Liver (tissue), 9 donors: Measurements from ENCODE around the gene ERFL. TPM values are rescaled to one million over a fixed set of nuclear protein-coding genes. Genes with fewer than 3 reads are reported as not detected.

Experiments used
- DNase-seq: peaks from one replicate; pipeline ENCODE4 v3.0.0-alpha.2; 2017; ENCODE audit warnings: low spot score
- H3K27ac ChIP-seq, 2 donors: one replicate each; pipeline ENCODE4 v1.7.0; 2013; ENCODE audit warnings: inconsistent platforms in 2 of 2, low read length in 2 of 2, control low read depth in 1 of 2, low read depth in 1 of 2, mild to moderate bottlenecking in 1 of 2
- H3K27me3 ChIP-seq, 4 donors: one replicate each; pipeline versions ENCODE4 v1.6.1 to v1.7.0; 2013; ENCODE audit warnings: low read length in 3 of 4, inconsistent platforms in 1 of 4, mild to moderate bottlenecking in 1 of 4, moderate library complexity in 1 of 4; ENCODE audit not compliant: control insufficient read depth in 4 of 4, insufficient read depth in 4 of 4
- H3K36me3 ChIP-seq, 4 donors: one replicate each; pipeline versions ENCODE4 v1.6.1 to v1.7.0; 2013; ENCODE audit warnings: low read length in 3 of 4, mild to moderate bottlenecking in 3 of 4, low read depth in 1 of 4, moderate library complexity in 1 of 4; ENCODE audit not compliant: control insufficient read depth in 4 of 4, insufficient read depth in 3 of 4
- H3K4me1 ChIP-seq, 4 donors: one replicate each; pipeline versions ENCODE4 v1.6.1 to v1.7.0; 2013; ENCODE audit warnings: low read length in 3 of 4, mild to moderate bottlenecking in 3 of 4, moderate library complexity in 1 of 4; ENCODE audit not compliant: control insufficient read depth in 4 of 4, insufficient read depth in 4 of 4
- H3K4me3 ChIP-seq, 3 donors: one replicate each; pipeline versions ENCODE4 v1.6.1 to v1.7.0; 2013; ENCODE audit warnings: low read length in 3 of 3, control low read depth in 1 of 3, low read depth in 1 of 3, mild to moderate bottlenecking in 1 of 3
- H3K9ac ChIP-seq, 2 donors: one replicate each; pipeline ENCODE4 v1.7.0; 2013; ENCODE audit warnings: low read length in 2 of 2, mild to moderate bottlenecking in 2 of 2, moderate library complexity in 2 of 2, control low read depth in 1 of 2, low read depth in 1 of 2
- H3K9me3 ChIP-seq, 4 donors: one replicate each; pipeline versions ENCODE4 v1.6.1 to v1.7.0; 2013; ENCODE audit warnings: low read length in 3 of 4; ENCODE audit not compliant: control insufficient read depth in 4 of 4
- EGR1 ChIP-seq, 2 donors: IDR thresholded peaks; 2 replicates each; pipeline ENCODE4 v1.6.1; 2016 to 2018; ENCODE audit warnings: antibody characterized with exemption in 2 of 2, low read depth in 2 of 2
- FOXA1 ChIP-seq: IDR thresholded peaks from 2 replicates; pipeline ENCODE4 v1.6.1; 2016; ENCODE audit warnings: antibody characterized with exemption
- FOXA2 ChIP-seq: IDR thresholded peaks from 2 replicates; pipeline ENCODE4 v1.6.1; 2016; ENCODE audit warnings: antibody characterized with exemption
- GABPA ChIP-seq, 2 donors: IDR thresholded peaks in 1 of 2; conservative IDR thresholded peaks in 1 of 2; 2 replicates each; pipeline ENCODE4 v1.6.1; 2016; ENCODE audit warnings: antibody characterized with exemption in 2 of 2, mild to moderate bottlenecking in 1 of 2, moderate library complexity in 1 of 2
- HNF4A ChIP-seq, 2 donors: conservative IDR thresholded peaks; 2 replicates each; pipeline ENCODE4 v1.6.1; 2016; ENCODE audit warnings: antibody characterized with exemption in 2 of 2, mild to moderate bottlenecking in 2 of 2
- HNF4G ChIP-seq: IDR thresholded peaks from 2 replicates; pipeline ENCODE4 v1.6.1; 2016; ENCODE audit warnings: antibody characterized with exemption
- JUND ChIP-seq, 2 donors: IDR thresholded peaks; 2 replicates each; pipeline ENCODE4 v1.6.1; 2016; ENCODE audit warnings: antibody characterized with exemption in 2 of 2
- NR2F2 ChIP-seq: IDR thresholded peaks from 2 replicates; pipeline ENCODE4 v1.6.1; 2016; ENCODE audit warnings: antibody characterized with exemption
- RAD21 ChIP-seq, 2 donors: IDR thresholded peaks; 2 replicates each; pipeline ENCODE4 v1.6.1; 2016; ENCODE audit warnings: antibody characterized with exemption in 2 of 2, mild to moderate bottlenecking in 2 of 2
- RXRA ChIP-seq, 2 donors: IDR thresholded peaks; 2 replicates each; pipeline ENCODE4 v1.6.1; 2017 to 2018; ENCODE audit warnings: antibody characterized with exemption in 2 of 2, mild to moderate bottlenecking in 1 of 2
- SP1 ChIP-seq: IDR thresholded peaks from 2 replicates; pipeline ENCODE4 v1.6.1; 2018; ENCODE audit warnings: antibody characterized with exemption, mild to moderate bottlenecking
- TAF1 ChIP-seq: conservative IDR thresholded peaks from 2 replicates; pipeline ENCODE4 v1.6.1; 2016; ENCODE audit warnings: antibody characterized with exemption, mild to moderate bottlenecking
- YY1 ChIP-seq: IDR thresholded peaks from 2 replicates; pipeline ENCODE4 v1.6.1; 2016; ENCODE audit warnings: antibody characterized with exemption, mild to moderate bottlenecking
- WGBS: extraction: QIAGEN DNeasy Blood & Tissue Kit; methylation state at CpG from one replicate; pipeline ENCODE4 v1.1.7; 2013; 5-methylcytosine and 5-hydroxymethylcytosine counted together
- polyA plus RNA-seq, 2 donors: library from polyadenylated mRNA; stranded (reverse) in 1 of 2; unstranded in 1 of 2; fragments of 200-250 nt in 1 of 2; fragments of >200 nt in 1 of 2; fragmentation: Nextera tagmentation in 1 of 2; extraction: Ambion mirVana in 1 of 2; gene quantifications; one replicate each; pipeline versions ENCODE4 v1.2.1 to v1.2.3, GENCODE V29; 2013 to 2015
- total RNA-seq, 2 donors: library from RNA; depleted of rRNA; stranded (reverse); fragments of >200 nt; gene quantifications; one replicate each; pipeline ENCODE4 v1.2.3, GENCODE V29; 2014
- TF ChIP-seq, protein P1 (sequence below): fragments of 150-350 bp; IDR thresholded peaks from 2 replicates; pipeline ENCODE4 v1.5.1; 2017; ENCODE audit warnings: improper control_type of control experiment, low read depth, low read length; ENCODE audit not compliant: missing input control
- TF ChIP-seq, protein P2 (sequence below): IDR thresholded peaks from 2 replicates; pipeline ENCODE4 v1.6.1; 2016; ENCODE audit warnings: antibody characterized with exemption
- TF ChIP-seq, protein P3 (sequence below): IDR thresholded peaks from 2 replicates; pipeline ENCODE4 v1.6.1; 2016; ENCODE audit warnings: antibody characterized with exemption, mild to moderate bottlenecking
- TF ChIP-seq, protein P4 (sequence below): IDR thresholded peaks from 2 replicates; pipeline ENCODE4 v1.6.1; 2016; ENCODE audit warnings: antibody characterized with exemption
- TF ChIP-seq, protein P5 (sequence below): IDR thresholded peaks from 2 replicates; pipeline ENCODE4 v1.6.1; 2016; ENCODE audit warnings: antibody characterized with exemption
- donor health status: healthy.
- donor health status: healthy.
- donor health status: healthy.
- donor health status: healthy.
- donor health status: healthy.

Gene ERFL
- total and polyA plus RNA-seq, 4 donors: not detected

DNA sequence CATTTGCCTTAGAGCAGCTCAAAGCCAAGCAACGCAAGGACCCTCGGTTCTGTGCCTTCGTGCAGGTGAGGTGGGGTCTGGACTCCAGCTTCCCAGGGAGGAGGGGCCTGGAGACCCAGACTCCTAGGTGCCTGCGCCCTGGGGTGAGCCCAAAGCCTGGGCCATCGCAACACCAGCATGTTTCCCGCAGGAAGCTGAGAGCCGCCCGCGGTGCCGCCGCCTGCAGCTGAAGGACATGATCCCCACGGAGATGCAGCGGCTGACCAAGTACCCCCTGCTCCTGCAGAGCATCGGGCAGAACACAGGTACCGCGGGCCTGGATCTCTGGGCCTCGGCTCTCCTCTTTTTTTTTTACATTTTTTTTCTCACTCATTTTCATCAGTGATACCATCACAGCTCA, 25.7 kb downstream of the ERFL start:
- Histone ChIP-seq H3K9me3 (no peaks in the 10 kb centered on the region), H3K36me3 (peaks cover 24 to 79% (median 29%) of the 10 kb centered on the region in 4 donors), H3K27ac (no peak overlapping the region), H3K4me1 (peaks cover 0 to 7% (median 4%) of the 10 kb centered on the region in 4 donors), H3K9ac (no peak overlapping the region), H3K4me3 (no peak overlapping the region), H3K27me3 (no peaks in the 10 kb centered on the region)
- WGBS: 95% methylated on average over 17 of the region's 17 CpGs
- no peak for DNase-seq
- TF ChIP-seq RXRA (IDR thresholded peaks at IDR 0.05) (no peak), RAD21 (IDR thresholded peaks at IDR 0.05) (no peak), HNF4A (conservative IDR thresholded peaks at IDR 0.05) (no peak), TAF1 (no peak), EGR1 (IDR thresholded peaks at IDR 0.05; ENCODE audit: low read depth in 2 of 2) (no peak), NR2F2 (no peak), FOXA1 (no peak), JUND (IDR thresholded peaks at IDR 0.05) (no peak), GABPA (IDR thresholded peaks at IDR 0.05 in 1 of 2, conservative IDR thresholded peaks at IDR 0.05 in 1 of 2) (no peak), FOXA2 (no peak), SP1 (no peak), YY1 (no peak), HNF4G (no peak)
- TF ChIP-seq, protein P1, sequence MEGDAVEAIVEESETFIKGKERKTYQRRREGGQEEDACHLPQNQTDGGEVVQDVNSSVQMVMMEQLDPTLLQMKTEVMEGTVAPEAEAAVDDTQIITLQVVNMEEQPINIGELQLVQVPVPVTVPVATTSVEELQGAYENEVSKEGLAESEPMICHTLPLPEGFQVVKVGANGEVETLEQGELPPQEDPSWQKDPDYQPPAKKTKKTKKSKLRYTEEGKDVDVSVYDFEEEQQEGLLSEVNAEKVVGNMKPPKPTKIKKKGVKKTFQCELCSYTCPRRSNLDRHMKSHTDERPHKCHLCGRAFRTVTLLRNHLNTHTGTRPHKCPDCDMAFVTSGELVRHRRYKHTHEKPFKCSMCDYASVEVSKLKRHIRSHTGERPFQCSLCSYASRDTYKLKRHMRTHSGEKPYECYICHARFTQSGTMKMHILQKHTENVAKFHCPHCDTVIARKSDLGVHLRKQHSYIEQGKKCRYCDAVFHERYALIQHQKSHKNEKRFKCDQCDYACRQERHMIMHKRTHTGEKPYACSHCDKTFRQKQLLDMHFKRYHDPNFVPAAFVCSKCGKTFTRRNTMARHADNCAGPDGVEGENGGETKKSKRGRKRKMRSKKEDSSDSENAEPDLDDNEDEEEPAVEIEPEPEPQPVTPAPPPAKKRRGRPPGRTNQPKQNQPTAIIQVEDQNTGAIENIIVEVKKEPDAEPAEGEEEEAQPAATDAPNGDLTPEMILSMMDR: no peak
- TF ChIP-seq, protein P2, sequence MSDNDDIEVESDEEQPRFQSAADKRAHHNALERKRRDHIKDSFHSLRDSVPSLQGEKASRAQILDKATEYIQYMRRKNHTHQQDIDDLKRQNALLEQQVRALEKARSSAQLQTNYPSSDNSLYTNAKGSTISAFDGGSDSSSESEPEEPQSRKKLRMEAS: no peak
- TF ChIP-seq, protein P3, sequence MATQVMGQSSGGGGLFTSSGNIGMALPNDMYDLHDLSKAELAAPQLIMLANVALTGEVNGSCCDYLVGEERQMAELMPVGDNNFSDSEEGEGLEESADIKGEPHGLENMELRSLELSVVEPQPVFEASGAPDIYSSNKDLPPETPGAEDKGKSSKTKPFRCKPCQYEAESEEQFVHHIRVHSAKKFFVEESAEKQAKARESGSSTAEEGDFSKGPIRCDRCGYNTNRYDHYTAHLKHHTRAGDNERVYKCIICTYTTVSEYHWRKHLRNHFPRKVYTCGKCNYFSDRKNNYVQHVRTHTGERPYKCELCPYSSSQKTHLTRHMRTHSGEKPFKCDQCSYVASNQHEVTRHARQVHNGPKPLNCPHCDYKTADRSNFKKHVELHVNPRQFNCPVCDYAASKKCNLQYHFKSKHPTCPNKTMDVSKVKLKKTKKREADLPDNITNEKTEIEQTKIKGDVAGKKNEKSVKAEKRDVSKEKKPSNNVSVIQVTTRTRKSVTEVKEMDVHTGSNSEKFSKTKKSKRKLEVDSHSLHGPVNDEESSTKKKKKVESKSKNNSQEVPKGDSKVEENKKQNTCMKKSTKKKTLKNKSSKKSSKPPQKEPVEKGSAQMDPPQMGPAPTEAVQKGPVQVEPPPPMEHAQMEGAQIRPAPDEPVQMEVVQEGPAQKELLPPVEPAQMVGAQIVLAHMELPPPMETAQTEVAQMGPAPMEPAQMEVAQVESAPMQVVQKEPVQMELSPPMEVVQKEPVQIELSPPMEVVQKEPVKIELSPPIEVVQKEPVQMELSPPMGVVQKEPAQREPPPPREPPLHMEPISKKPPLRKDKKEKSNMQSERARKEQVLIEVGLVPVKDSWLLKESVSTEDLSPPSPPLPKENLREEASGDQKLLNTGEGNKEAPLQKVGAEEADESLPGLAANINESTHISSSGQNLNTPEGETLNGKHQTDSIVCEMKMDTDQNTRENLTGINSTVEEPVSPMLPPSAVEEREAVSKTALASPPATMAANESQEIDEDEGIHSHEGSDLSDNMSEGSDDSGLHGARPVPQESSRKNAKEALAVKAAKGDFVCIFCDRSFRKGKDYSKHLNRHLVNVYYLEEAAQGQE: no peak
- TF ChIP-seq, protein P4, sequence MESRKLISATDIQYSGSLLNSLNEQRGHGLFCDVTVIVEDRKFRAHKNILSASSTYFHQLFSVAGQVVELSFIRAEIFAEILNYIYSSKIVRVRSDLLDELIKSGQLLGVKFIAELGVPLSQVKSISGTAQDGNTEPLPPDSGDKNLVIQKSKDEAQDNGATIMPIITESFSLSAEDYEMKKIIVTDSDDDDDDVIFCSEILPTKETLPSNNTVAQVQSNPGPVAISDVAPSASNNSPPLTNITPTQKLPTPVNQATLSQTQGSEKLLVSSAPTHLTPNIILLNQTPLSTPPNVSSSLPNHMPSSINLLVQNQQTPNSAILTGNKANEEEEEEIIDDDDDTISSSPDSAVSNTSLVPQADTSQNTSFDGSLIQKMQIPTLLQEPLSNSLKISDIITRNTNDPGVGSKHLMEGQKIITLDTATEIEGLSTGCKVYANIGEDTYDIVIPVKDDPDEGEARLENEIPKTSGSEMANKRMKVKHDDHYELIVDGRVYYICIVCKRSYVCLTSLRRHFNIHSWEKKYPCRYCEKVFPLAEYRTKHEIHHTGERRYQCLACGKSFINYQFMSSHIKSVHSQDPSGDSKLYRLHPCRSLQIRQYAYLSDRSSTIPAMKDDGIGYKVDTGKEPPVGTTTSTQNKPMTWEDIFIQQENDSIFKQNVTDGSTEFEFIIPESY: no peak
- TF ChIP-seq, protein P5, sequence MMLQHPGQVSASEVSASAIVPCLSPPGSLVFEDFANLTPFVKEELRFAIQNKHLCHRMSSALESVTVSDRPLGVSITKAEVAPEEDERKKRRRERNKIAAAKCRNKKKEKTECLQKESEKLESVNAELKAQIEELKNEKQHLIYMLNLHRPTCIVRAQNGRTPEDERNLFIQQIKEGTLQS: no peak
